ENCODE measurements around the gene CHADL. TPM values are rescaled to one million over a fixed set of nuclear protein-coding genes. Genes with fewer than 3 reads are reported as not detected.

CHADL gene
- total RNA-seq, 1 donor from 2014 or later = 3.2 TPM

DNA sequence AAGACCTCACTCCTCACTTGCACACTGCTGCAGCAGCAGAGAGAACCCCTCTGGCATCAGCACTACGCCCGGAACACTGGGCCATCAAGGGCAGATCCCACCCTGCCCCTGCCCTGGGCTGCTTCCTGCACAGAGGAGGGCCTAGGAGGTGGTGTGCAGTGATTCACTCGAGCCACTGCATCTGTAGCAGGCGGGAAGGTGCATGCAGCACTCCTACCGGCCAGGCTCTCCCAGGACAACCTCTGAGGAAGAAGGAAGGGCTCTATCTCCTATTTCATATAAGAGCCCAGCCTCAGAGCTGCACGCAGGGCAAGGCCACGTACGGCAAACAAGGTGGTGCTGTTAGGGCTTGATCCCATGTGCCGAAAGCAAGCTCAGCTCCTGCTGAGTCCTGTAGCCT, 31.1 kb upstream of the CHADL start:
- Mint-ChIP-seq H3K4me1 (no peaks in the 10 kb centered on the region), H3K4me3 (no peak overlapping the region), H3K36me3 (peaks cover 25% of the 10 kb centered on the region), H3K27me3 (ENCODE audit: low read depth) (no peaks in the 10 kb centered on the region), H3K27ac (no peak overlapping the region), H3K9me3 (no peaks in the 10 kb centered on the region)
- TF ChIP-seq, protein P1, sequence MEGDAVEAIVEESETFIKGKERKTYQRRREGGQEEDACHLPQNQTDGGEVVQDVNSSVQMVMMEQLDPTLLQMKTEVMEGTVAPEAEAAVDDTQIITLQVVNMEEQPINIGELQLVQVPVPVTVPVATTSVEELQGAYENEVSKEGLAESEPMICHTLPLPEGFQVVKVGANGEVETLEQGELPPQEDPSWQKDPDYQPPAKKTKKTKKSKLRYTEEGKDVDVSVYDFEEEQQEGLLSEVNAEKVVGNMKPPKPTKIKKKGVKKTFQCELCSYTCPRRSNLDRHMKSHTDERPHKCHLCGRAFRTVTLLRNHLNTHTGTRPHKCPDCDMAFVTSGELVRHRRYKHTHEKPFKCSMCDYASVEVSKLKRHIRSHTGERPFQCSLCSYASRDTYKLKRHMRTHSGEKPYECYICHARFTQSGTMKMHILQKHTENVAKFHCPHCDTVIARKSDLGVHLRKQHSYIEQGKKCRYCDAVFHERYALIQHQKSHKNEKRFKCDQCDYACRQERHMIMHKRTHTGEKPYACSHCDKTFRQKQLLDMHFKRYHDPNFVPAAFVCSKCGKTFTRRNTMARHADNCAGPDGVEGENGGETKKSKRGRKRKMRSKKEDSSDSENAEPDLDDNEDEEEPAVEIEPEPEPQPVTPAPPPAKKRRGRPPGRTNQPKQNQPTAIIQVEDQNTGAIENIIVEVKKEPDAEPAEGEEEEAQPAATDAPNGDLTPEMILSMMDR (IDR thresholded peaks at IDR 0.05; ENCODE audit: unreplicated experiment) = no peak
- no peak for DNase-seq (ENCODE audit: low spot score in 2 of 2, unreplicated experiment in 2 of 2)

DNA sequence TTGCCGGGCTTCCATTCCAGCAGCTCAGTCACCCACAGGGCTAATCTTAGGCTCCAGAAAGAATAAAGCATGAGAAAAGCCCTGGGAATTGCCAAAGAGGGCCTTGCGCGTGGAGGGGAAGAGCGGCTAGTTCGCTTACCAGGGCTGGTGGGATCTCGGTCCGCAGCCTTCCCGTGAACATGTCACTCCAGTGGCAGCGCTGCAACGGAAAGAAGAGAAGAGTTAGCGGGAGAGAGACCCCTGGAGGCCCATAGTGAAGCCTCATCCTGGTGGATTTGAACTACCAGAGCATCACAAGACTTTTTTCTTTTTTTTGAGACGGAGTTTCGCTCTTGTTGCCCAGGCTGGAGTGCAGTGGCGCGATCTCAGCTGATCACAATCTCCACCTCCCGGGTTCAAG, 27.2 kb upstream of the CHADL start:
- DNase-seq (ENCODE audit: low spot score in 2 of 2, unreplicated experiment in 2 of 2) = no peak
- Mint-ChIP-seq H3K27me3 (ENCODE audit: low read depth) (no peaks in the 10 kb centered on the region), H3K9me3 (no peaks in the 10 kb centered on the region), H3K4me1 (no peaks in the 10 kb centered on the region), H3K36me3 (peaks cover 25% of the 10 kb centered on the region), H3K27ac (no peak overlapping the region), H3K4me3 (no peak overlapping the region)
- TF ChIP-seq, protein P1 (IDR thresholded peaks at IDR 0.05; ENCODE audit: unreplicated experiment) = no peak

DNA sequence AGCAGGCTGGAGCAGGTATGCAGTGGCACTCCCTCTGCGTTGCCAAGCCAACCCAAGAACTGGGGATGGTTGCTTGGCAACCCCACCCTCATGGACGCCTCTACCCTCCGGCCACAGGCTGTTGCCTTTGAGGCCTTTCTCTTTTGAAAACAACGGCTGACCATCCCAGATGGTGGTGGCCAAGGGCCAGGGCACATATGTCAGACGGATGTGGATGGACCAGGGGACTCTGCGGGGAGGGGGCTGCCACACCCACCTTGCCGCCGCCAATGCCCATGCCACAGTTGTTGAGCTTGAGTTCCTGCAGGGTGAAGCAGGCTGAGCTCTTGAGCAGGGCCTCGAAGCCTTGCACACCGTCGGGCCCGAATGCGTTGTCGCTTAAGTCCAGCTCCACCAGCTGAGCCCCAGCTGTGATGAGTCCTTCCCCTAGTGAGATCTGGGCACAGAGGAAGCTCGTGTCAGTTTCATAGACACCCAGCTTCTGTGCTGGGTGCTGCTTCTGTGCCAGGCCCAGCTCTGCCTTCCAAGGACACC, 23.7 kb upstream of the CHADL start:
- DNase-seq (ENCODE audit: low spot score in 2 of 2, unreplicated experiment in 2 of 2) = no peak
- Mint-ChIP-seq H3K4me3 (no peak overlapping the region), H3K36me3 (peaks cover 32% of the 10 kb centered on the region), H3K4me1 (no peaks in the 10 kb centered on the region), H3K27ac (no peak overlapping the region), H3K27me3 (ENCODE audit: low read depth) (no peaks in the 10 kb centered on the region), H3K9me3 (no peaks in the 10 kb centered on the region)
- TF ChIP-seq, protein P1 (IDR thresholded peaks at IDR 0.05; ENCODE audit: unreplicated experiment) = no peak

DNA sequence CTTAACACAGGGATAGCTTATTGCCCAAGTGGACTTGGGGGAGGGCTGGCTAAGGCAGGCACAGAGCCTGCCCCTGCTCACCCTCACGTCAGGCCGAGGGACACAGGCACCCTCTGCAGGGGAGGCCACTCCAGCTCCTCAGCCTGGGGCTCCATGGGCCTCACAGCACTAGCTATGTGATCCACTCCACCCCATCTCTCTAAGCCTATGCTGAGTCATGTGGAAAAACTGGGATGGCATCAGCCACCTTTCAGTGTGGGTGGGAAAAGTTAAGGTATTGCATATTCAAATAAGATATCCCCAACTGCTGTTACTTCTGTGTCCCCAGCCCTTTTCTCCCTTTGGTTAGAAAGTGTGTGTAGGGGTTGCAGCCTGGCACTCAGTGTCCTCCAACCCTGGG, 23.0 kb upstream of the CHADL start:
- Mint-ChIP-seq H3K4me1 (no peaks in the 10 kb centered on the region), H3K4me3 (no peak overlapping the region), H3K9me3 (no peaks in the 10 kb centered on the region), H3K27me3 (ENCODE audit: low read depth) (no peaks in the 10 kb centered on the region), H3K36me3 (peaks cover 33% of the 10 kb centered on the region), H3K27ac (no peak overlapping the region)
- no peak for DNase-seq (ENCODE audit: low spot score in 2 of 2, unreplicated experiment in 2 of 2)
- TF ChIP-seq, protein P1 (IDR thresholded peaks at IDR 0.05; ENCODE audit: unreplicated experiment) = no peak

DNA sequence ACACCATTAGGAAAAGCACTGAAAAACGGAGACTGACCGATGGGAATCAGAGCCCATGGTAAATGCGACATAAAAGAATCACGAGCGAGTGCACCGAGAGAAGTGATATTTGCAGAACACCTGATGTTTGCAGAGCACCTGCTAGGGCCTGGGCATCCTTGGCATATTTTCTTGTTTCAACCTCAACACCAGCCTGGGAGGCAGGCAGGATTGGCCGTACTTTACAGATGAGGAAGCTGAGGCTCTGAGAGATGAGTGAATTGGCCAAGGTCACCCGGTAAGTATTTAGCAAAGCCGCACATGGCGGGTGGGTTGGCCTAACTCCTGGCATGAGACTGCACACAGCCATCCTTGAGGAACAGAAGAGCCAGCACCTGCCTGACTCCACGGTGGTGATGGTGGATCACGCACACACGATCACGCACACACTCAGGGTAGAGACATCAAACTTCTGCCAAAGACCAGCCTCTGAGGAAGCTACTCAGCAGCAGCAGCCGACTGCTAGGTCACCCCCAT, 21.6 kb upstream of the CHADL start:
- Mint-ChIP-seq H3K4me3 (no peak overlapping the region), H3K27me3 (ENCODE audit: low read depth) (no peaks in the 10 kb centered on the region), H3K36me3 (peaks cover 31% of the 10 kb centered on the region), H3K4me1 (no peaks in the 10 kb centered on the region), H3K27ac (no peak overlapping the region), H3K9me3 (no peaks in the 10 kb centered on the region)
- DNase-seq (ENCODE audit: low spot score in 2 of 2, unreplicated experiment in 2 of 2) = no peak
- TF ChIP-seq, protein P1 (IDR thresholded peaks at IDR 0.05; ENCODE audit: unreplicated experiment) = no peak

Measured in mesothelial cell of epicardium (in vitro differentiated cells).